GM18499 (cell line): ENCODE data around the gene ATP8A2.
"Not testable (repeated sequence)": the region's sequence is repeated elsewhere in the genome, so short reads cannot be mapped to it uniquely, and the experiment has no call there.

Experiments used
- ATAC-seq: cut with Tn5 transposase; IDR thresholded peaks from one replicate; pipeline ENCODE4 v1.9.1; 2021; ENCODE audit warnings: moderate number of reproducible peaks; ENCODE audit not compliant: insufficient read depth, unreplicated experiment

Gene ATP8A2

GRCh38 chr13:25778808-25779305, 407.1 kb downstream of the ATP8A2 start:
- no peak for ATAC-seq

GRCh38 chr13:25783076-25783475, 411.3 kb downstream of the ATP8A2 start:
- ATAC-seq = no peak

- ATAC-seq = no peak
Observed at GRCh38 chr13:25783601-25784024, 411.8 kb downstream of the ATP8A2 start.

GRCh38 chr13:25784119-25784518, 412.3 kb downstream of the ATP8A2 start:
- ATAC-seq = no peak

- ATAC-seq = not testable (repeated sequence)
Observed at GRCh38 chr13:25790137-25790536, 418.4 kb downstream of the ATP8A2 start.

GRCh38 chr13:25795277-25795676, 423.5 kb downstream of the ATP8A2 start:
- no peak for ATAC-seq

GRCh38 chr13:25796474-25796873, 424.7 kb downstream of the ATP8A2 start:
- no peak for ATAC-seq

GRCh38 chr13:25798998-25799397, 427.2 kb downstream of the ATP8A2 start:
- ATAC-seq = no peak

- ATAC-seq = no peak
Observed at GRCh38 chr13:25800523-25800922, 428.7 kb downstream of the ATP8A2 start.

- no peak for ATAC-seq
Observed at GRCh38 chr13:25802579-25802978, 430.8 kb downstream of the ATP8A2 start.

GRCh38 chr13:25803641-25804040, 431.9 kb downstream of the ATP8A2 start:
- no peak for ATAC-seq

- no peak for ATAC-seq
Observed at GRCh38 chr13:25806264-25806974, 434.6 kb downstream of the ATP8A2 start.

GRCh38 chr13:25807562-25807961, 435.8 kb downstream of the ATP8A2 start:
- ATAC-seq = no peak

- ATAC-seq = no peak
Observed at GRCh38 chr13:25811506-25811905, 439.7 kb downstream of the ATP8A2 start.

GRCh38 chr13:25816239-25816638, 444.5 kb downstream of the ATP8A2 start:
- ATAC-seq = no peak

- no peak for ATAC-seq
Observed at GRCh38 chr13:25819856-25820530, 448.2 kb downstream of the ATP8A2 start.

GRCh38 chr13:25821776-25822175, 450.0 kb downstream of the ATP8A2 start:
- no peak for ATAC-seq

- ATAC-seq = not testable (repeated sequence)
Observed at GRCh38 chr13:25827221-25827620, 455.4 kb downstream of the ATP8A2 start.

GRCh38 chr13:25827831-25828465, 456.2 kb downstream of the ATP8A2 start:
- no peak for ATAC-seq

GRCh38 chr13:25833761-25834160, 462.0 kb downstream of the ATP8A2 start:
- no peak for ATAC-seq
